HG03280 (cell line): ENCODE results near the gene PHPT1.
"Not testable (repeated sequence)": the region's sequence is repeated elsewhere in the genome, so short reads cannot be mapped to it uniquely, and the experiment has no call there.

Experiments
- ATAC-seq: cut with Tn5 transposase; IDR thresholded peaks from one replicate; pipeline ENCODE4 v1.9.1; 2021; ENCODE audit warnings: mild to moderate bottlenecking, moderate library complexity; ENCODE audit not compliant: unreplicated experiment

The PHPT1 gene

DNA sequence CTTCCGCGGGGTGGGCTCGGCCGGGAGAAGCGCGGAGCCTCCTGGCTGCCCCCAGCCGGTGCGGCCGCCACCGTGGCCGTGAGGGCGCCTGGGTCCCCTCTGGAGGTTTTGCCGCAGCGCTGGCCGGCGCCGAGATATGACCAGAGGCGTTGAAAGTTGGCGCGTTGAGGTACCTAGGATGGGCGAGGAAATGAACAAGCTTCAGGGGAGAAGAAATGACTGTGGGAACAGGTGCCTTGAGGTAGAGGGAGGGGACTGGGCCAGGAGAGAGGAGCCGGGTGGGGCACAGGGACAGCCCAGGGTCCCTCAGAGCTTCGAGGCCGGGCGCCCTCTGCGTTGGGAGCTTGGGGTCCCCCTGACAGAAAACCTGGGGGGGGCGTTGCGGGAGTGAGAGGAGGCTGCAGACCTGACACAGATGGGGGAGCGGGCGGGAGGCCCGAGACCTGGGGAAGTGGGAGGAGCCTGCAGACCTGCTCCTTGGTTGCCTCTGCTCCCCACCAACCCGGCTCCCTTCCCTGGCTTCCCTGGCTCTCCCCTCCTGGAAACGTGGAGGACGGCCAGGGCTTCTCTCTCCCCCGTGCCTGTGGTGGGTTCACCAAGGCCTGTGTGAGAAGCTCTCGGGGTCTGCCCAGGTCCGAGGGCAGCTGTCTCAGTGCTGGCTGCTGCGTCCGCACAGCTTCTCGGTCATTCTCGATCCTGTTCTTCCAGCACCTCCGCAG, 27.2 kb upstream of the PHPT1 start:
- ATAC-seq = no peak

DNA sequence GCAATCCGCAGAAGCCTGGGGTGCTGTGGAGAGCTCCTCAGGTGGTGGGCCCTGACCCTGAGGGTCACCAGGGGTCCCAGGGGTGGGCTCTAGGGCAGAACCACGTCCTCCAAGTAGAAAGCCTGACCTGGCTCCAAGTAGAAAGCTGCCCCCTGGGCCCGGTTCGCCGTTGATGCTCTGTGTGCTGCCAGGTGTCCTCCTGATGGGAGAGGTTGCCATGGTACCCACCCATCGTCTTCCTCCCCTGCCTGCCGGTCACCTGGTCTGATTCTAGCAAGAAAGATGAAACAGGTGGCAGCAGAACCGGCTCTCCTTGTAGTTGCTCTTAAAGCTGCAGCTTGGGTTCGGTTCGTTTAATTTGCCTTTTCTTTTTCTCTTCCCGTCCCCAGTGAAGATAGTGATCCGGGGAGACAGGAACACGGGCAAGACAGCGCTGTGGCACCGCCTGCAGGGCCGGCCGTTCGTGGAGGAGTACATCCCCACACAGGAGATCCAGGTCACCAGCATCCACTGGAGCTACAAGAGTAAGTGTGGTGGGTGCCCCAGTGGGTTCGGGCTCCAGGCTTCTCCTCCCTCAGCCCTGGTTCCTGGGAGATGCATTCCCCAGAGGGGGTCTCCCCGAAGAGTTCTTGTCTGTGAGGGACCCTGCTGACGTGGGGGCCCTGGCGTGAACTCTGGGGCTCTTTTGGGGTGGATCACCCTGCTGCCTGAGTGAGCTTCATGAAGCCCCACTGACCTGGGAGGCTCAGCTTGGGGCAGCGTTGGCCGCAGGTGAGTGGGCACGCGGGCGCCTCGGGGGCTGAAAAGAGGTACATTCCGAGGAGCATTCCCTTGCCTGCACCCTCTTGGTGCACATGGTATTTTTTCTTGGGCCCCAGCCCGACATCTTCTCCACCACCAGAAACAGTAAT, 25.8 kb upstream of the PHPT1 start:
- no peak for ATAC-seq

DNA sequence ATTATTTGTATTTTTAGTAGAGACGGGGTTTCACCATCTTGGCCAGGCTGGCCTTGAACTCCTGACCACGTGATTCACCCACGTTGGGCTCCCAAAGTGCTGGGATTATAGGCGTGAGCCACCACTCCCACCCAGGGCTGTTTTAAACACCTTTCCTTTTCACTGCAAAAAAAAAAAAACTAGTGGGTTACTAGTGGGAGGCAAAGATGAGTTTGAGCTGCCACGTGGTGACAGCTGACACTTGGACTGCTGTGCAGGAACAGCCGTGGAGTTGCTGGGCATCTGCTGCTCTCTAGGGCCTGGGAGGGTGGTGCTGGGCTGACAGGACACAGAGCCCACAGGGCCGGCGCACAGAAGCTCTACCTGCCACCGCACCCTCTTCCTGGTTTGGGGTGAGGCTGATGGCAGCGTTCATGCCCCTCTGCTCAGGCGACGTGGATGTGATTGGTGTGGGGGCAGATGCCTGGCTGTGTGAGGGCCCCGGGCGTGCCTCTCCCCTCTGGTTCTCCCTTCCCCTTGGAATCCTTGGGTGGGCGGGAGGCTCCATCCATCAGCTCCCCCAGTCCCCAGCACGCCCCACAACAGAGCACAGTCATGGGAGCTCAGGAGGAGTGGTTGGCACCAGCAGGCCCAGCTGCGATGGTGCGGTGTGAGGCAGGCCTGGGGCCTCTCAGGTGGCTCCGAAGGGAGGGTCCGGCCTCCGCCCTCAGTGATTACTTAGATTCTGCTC, 24.5 kb upstream of the PHPT1 start:
- ATAC-seq = no peak

DNA sequence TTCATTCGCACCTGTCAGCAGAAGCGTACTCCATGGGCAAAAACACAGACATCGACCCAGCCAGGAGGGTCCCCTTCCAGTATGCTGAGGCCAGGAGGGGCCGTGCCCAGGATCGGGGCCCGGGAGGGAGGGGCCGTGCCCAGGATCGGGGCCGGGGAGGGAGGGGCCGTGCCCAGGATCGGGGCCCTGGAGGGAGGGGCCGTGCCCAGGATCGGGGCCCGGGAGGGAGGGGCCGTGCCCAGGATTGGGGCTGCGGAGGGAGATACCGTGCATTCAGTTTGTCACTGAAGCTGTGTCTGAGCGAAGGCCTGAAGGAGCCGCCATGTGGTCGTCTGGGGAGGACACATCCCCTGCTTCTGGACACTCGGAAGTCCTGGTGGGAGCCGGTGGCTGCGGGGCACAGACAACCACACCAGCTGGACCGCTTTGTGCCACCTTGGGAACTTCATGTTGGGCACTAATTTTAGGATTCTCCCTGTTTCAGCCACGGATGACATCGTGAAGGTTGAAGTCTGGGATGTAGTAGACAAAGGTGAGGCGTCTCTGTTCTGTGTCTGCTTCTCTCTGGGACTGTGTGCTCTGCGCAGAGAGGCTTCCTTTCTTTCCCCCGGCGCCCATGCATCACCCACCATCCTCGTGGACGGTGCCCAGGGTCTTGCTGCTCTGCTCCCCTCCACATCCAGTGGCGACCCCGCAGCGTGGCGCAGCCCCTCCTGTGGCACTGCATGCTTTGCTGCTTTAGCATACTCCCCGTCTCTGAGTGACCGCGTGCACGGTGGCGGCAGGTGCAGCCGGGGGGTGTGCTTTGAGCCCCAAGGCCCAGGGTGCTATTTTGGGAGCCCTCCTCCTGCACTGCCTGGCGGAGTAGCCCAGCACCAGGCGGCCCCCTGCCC, 23.7 kb upstream of the PHPT1 start:
- no peak for ATAC-seq

DNA sequence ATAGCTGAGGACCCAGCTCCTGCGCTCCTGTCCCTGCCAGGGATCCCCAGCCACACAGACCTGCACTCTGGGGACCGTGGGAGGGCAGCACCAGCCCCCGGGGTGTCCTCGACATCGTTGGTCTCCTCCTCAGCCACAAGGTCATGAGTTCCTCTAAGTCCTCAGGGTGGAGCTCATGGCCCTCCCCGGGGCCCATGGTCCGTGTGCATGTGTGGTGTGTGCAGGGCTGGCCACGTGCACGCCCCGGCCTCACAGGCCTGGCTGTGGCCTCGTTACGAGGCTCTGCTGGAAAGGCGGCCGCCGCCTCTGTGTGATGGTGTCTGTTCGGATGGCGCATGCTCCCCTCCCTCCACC, 23.0 kb upstream of the PHPT1 start:
- no peak for ATAC-seq

DNA sequence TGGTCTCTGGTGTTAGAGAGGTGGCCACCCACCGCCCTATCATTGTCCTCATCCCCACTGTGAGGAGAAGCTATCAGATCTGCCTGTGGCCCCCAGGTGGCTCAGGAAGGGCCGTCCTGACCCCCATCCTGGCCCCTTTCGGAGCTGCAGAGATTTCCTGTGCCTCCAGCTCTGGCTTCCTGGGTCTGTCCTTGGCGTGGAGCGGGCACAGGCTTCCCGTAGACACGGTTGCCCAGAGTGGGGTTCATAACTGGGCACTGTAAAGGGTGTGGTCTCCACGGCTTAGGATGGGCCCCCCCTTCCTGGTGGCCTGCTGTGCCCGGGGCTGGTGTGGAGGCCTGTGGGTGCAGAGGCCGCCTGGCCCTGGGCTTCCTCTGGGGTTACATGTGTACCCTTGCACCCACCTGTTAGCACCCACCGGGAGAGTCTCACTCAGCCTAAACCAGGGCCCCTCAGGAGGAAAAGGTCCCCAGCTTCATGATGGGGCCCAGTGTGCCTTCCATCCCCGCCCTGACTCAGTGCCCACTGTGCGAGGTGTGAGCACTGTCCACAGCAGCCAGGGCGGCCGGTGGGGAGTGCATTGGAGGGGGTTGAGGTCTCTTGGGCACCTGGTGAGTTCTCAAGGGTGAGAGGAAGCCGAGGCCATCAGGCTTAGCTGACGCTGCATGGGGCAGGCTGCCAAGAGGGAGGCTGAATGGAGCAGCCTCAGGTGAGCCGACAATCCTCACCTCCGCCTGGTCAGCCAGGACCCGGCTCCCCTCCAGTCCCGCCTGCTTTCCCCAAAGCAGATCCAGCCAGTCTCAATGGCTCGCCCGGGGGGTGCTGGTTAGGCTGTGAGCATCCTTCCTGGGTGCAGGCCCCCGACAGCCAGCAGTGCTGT, 22.3 kb upstream of the PHPT1 start:
- ATAC-seq = no peak

DNA sequence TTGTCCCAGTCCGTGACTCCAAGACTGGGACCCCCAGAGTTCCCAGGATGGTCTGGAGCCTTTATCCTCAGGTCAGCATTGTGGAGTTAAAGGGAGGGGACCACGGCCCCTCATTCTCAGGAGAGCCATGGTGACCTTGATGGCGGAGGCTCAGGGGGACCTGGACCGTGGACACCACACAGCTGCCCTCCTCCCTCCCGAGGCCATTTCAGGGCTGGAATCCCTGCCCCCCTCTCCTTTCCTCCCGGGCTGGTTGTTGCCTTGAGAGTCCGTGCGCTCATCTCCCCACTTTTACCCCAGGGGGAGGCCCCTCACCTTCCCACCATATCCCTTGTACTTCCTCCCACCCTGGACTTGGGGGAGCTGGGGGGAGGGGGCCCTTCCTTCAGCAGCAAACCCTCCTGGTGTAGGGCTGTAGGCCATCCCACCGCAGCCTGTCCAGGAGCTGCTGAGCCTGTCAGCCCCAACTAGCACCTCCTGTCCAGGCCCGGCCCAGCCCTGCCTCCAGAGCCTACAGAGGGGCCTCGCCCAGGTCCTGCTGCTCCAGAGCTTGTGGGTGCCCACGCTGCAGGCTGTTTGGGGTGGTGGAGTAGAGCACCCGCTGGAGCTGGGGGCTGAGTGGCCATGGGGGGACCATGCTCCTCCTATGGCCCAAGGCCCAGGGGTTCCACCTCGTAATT, 21.3 kb upstream of the PHPT1 start:
- ATAC-seq = no peak

DNA sequence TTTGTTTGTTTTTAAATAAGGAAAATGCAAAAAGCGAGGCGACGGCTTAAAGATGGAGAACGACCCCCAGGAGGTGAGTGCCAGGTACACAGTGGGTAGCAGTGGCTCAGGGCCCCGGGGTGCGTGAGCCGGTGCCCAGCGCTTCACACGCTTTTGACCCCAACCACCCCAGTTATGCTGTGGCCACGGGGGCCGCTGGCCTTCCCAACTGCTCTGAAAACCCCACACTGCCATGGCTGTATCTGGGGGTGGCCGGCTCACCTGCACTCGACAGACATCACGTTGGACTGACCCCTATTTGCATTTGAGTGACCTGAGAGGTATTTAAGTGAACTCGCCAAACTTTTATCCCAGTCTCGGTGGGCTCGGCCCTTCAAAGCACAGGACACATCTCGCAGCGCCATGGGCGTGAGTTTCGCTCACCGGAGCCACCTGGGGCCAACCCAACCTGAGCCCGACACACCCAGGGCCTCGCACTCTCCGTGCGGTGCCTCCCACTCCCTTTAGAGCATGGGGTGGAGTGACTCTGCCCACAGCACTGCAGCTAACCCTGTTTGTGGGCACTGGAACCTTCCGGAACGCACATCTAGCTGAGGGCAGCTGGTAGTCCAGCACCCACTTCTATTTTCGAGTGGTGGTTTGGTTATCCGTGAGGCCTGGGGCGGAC, 20.6 kb upstream of the PHPT1 start:
- ATAC-seq = no peak

DNA sequence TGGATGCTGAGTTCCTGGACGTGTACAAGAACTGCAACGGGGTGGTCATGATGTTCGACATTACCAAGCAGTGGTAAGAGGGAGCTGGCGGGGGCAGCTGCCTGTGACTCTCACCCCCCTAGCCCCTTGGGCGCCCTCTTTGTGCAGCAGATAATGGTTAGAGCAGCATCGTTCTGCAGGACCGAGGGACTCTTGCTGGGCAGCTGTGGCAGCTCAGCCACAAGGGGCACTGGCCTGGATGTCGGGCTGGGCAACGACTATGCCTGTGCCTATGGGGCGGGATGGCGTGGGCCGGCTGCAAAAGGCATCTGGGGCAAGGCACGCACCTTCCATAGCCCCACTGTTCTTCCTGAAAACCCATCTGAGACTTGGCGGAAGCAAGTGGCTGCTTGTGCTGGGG, 19.8 kb upstream of the PHPT1 start:
- no peak for ATAC-seq

DNA sequence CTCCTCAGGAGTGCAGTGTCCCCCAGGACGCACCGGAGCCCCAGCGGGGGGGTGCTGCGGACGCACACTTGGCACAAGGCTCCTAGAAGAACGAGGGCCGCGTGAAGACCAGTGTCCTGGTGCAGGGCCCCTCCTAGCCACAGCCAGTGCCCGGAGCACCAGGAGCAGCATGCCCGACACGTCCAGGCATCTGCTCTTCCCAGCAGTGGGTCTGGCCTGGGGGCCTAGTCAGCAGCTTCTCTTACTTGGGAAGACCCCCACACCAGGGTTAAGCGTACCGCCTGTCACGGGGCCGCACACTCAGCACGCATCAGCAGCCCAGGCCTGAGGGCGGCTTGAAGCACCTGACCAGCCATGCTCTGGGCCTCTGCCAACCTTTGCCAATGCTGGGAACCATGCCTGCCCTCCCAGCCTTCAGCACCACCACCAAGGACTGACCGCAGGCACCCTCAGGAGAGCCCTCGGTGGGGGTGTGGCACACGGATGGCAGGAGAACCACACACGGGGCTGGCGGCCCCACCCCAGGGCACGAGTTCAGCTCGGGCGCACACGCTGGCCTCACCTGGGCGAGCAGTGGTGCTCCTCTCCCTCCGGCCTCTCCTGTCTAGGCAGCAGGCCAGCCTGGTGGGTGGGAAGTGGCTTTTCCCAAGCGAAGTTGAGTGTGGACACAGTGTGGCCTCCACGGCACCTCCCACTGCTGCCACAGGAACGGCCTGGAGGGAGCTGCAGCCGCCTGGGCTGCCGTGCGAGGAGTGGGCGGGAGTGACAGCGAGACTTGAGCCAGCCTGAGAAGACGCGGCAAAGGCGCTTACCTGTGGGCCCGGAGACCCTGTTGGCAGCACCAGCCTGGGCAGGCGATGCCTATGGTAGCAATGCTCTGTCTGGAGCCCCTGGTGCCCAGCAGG, 19.0 kb upstream of the PHPT1 start:
- no peak for ATAC-seq

DNA sequence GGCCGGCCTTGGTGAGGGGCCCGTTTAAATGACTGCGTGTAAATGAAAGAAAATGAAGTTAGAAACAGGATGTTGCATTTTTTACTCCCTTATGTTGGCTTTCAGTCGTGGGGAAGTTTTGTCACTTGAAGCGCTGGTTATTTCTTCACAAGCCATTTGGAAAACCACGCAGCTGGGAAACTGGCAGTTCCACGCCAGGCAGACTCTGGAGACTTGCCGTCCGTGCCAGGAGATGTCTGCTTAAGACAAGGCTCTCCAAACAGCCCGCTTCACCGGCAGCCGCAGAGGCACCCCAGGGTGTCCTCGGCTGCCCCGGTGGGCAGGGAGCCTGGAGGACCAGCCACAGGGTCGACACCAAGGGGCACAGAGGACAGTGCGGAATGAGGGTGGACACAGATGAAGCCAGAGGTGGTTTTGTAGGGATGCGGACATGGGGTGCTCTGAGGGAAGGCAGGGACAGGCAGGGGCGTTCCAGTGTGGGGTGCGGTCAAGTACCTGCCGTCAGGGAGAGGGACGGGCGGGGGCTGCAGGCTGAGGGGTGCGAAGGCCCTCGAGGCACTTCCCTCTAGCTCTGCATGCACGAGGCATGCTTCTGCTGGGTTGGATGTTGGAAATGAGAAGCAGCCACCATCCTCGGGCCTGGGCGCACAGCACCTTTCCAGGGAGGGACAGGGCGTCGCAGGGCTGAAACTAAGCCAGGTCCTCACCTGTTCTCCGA, 18.0 kb upstream of the PHPT1 start:
- ATAC-seq = no peak

DNA sequence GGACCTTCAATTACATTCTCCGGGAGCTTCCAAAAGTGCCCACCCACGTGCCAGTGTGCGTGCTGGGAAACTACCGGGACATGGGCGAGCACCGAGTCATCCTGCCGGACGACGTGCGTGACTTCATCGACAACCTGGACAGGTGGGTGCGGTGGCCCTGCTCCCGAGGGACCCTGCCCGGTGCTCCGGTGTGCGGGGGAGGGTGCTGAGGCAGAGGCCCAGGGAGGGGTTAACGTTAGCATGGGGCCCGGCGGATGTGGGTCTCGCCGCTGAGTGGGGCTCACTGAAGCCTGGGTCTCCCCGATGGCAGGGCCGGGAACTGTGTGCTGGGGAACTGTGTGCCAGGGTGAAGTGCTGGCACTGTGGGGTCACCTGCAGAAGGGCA, 17.5 kb upstream of the PHPT1 start:
- ATAC-seq = no peak

DNA sequence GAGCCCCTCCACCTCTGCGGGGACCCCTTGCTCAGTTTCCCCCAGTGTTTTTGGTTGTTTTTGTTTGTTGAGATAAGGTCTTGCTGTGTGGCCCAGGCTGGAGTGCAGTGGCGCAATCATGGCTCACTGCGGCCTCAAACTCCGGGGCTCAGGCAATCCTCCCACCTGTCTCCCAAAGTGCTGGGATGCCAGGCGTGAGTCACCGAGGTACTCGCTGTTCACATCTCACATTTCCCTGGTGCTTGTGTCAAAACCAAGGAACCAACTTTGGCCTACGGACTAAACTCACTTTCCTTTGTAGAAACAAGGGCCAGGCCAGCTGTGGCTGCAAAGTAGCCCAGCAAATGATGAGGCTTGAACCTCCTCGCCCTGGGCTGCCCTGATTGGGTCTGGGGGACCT, 16.6 kb upstream of the PHPT1 start:
- no peak for ATAC-seq

DNA sequence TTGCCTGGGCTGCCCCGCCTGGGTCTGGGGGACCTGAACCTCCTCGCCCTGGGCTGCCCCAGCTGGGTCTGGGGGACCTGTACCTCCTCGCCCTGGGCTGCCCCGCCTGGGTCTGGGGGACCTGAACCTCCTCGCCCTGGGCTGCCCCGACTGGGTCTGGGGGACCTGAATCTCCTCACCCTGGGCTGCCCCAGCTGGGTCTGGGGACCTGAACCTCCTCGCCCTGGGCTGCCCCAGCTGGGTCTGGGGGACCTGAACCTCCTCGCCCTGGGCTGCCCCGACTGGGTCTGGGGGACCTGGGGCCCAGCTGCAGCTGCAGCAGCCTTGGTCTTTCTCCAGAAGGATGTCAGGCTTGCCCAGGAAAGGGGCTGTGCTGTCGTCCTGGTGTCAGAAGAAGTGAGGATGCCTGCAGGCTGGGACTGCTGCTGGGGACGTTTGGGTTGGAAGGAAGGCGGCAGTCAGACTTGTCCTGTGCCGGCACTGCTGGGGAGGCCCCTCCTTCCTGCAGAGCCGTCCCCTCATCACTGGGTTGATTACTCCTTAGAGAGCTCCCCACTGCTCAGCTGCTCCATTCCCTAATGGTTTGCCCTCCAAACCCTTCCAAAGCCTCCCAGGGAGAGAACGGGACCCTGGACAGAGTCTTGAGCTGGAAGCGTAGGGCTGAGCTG, 15.7 kb upstream of the PHPT1 start:
- not testable (repeated sequence) for ATAC-seq

DNA sequence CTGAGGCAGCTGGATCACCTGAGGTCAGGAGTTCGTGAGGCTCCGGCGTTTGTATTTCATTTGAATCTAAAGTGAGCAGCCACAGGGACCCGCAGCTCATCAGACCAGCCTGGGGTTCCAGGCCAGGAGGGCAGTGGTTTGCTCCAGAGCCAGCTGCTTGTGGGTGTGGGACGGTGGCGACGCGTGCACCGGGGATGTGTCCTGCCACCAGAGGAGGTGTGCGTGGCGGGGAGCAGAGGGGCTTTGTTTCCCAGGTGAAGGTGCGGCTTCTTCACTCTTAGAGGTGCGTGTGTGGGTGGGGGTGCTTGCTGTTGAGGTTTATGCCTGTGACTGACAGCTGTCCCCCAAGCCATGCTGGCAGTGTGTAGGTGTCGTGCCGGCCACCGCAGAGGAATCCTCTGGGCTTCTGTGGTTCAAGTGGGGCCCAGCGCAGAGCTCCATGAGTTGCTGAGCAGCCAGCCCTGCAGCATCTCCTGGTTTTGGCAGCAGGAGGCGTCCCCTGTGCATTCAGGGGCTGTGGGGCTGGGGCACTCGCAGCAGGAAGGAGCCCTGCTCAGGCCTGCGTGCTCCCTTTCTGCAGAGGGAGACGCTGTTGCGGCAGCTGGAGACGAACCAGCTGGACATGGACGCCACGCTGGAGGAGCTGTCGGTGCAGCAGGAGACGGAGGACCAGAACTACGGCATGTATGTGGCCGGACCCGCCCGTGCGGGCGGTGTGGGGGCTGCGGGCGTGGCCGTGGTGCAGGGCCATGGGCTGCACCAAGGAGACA, 13.9 kb upstream of the PHPT1 start:
- no peak for ATAC-seq
